GM18502 (cell line): ENCODE measurements around the gene SRCAP.

Source experiments
- ATAC-seq: cut with Tn5 transposase; IDR thresholded peaks from one replicate; pipeline ENCODE4 v1.9.1; 2021; ENCODE audit warnings: mild to moderate bottlenecking; ENCODE audit not compliant: unreplicated experiment, poor library complexity

The SRCAP gene

DNA sequence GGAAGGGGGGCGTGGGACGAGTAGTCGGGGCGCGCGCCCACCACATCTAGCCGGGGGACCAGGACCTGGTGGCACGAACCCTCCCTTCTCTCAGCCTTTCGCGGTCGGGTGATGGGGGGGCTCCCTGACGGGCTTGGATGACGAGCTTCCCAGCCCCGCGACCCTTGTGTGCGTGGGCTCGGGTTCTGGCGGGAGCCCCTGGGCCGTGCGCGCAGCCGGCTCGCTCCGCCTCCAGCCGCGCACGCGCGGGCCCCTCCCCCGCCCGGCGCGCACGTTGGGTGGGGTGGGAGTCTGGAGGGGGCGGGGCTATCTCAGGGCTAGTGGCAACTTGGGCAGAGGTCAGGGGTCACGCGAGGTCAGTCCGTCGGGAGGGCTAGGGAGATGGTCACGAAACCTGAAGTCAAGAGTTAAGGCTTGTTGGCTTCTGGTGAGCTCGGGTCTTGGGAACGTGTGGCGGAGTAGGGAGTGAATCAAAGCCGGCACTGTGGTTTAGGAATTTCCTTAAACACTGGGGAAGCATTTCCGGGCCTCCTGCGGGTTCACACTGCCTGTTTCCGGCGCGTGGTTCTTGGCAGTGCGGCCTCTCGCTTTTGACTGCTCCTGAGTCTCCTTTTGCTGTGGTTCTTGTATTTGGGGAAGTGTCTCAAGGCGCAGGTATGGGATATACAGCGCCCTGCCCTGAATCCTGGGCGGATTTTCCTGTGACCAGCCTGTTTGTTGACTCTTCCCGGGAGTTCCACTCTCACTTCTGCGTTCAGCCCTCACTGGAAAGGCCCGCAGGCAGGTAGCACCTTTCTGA is at the start of gene SRCAP:
SRCAP (plus strand) TSS at position 356 of the 799 bp plus-strand sequence. CDS start 1,654 bp downstream, outside the sequence.
- ATAC-seq, result peak; percentile 34

DNA sequence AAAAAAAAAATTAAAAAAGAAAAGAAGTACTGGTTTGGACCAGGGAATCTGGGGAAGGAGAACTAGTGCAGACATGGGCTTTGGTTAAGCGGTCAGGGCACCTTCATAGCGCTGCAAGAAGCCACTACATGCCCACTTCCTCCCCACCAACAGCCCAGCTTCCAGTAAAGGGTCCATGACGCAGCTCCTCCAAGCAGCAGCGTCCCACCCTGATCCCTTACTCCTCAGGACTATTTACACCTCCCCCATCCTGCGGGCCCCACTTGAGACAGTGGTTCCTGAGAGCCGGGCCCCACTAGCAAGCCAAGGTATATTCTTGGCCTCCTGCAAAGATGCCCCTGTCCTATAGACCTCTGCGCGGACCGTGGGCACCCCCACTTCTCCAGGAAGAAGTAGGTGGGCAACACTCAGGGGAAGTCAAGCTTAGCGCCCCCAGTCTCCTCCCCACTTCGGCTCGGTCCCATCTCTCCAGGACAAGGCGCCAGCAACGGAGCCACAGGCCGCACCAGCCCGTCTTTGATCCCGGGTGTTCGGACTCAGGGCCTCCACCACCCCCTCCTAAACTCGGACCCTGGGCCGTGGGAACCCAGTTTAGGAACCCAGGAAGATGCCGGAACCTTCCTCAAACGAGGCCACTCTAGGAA is 49.1 kb upstream of the SRCAP start:
- ATAC-seq, result no peak

- peak; percentile 71 for ATAC-seq
Measured at GRCh38 chr16:30650369-30651123, 48.4 kb upstream of the SRCAP start, which contains the start of gene PRR14. Gene PRR14 (plus strand): TSS chr16:30650960. CDS start chr16:30651646, 686 bp downstream.

- peak; percentile 56 for ATAC-seq
Measured at GRCh38 chr16:30651124-30652004, 47.6 kb upstream of the SRCAP start.

- ATAC-seq, result no peak
Measured at GRCh38 chr16:30652005-30652296, 47.0 kb upstream of the SRCAP start.

GRCh38 chr16:30652718-30653117 is 46.3 kb upstream of the SRCAP start:
- no peak for ATAC-seq

DNA sequence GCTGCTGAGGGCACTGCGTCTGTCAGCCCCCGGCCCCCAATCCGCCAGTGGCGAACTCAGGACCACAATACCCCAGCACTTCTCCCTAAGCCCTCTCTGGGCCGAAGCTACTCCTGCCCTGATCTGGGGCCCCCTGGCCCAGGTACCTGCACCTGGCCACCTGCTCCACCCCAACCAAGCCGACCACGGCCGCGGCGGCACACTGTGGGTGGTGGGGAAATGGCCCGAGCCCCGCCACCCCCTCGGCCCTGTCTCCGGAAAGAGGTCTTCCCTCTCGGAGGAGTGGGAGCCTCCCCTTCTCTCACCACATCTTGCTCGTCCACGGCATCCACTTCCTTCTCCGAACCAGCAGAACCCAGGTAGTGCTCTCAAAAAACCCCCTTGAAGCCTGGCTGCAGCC is 44.1 kb upstream of the SRCAP start:
- ATAC-seq, result no peak

- ATAC-seq, result no peak
Measured at GRCh38 chr16:30655815-30656347, 43.1 kb upstream of the SRCAP start.

- ATAC-seq, result no peak
Measured at GRCh38 chr16:30656388-30656787, 42.6 kb upstream of the SRCAP start.

DNA sequence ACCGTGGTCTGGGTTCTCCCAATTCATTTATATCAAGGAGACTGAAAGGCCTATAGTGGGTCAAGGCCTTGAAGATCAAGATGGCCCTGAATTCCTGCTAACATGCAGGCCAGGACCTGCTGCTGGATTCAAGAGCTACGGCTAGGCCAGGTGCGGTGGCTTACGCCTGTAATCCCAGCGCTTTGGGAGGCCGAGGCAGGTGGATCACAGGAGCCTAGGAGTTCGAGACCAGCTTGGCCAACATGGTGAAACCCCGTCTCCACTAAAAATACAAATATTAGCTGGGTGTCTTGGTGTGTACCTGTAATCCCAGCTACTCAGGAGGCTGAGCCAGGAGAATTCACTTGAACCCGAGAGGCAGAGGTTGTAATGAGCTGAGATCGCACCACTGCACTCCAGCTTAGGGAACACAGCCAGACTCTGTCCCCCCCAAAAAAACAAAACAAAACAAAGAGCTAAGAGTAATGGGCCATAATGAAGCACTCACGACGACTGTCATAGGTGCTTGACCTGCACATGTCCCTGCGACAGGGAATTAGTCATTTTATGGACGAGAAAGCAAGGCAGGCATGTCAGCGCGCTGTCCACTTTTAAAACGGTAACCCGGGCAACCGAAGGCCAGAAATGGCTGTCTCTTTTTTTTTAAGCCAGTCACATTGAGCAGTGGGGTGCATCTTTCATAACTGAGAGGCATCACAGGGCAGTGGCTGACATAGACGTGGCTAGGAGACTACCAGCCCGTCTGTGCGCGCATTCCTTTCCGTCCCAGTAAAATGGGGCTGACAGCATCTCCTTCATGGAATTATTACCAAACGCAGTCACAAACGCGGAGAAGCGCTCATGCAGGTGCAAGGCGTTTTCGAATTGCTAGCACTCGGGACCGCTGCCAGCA is 41.8 kb upstream of the SRCAP start:
- no peak for ATAC-seq

DNA sequence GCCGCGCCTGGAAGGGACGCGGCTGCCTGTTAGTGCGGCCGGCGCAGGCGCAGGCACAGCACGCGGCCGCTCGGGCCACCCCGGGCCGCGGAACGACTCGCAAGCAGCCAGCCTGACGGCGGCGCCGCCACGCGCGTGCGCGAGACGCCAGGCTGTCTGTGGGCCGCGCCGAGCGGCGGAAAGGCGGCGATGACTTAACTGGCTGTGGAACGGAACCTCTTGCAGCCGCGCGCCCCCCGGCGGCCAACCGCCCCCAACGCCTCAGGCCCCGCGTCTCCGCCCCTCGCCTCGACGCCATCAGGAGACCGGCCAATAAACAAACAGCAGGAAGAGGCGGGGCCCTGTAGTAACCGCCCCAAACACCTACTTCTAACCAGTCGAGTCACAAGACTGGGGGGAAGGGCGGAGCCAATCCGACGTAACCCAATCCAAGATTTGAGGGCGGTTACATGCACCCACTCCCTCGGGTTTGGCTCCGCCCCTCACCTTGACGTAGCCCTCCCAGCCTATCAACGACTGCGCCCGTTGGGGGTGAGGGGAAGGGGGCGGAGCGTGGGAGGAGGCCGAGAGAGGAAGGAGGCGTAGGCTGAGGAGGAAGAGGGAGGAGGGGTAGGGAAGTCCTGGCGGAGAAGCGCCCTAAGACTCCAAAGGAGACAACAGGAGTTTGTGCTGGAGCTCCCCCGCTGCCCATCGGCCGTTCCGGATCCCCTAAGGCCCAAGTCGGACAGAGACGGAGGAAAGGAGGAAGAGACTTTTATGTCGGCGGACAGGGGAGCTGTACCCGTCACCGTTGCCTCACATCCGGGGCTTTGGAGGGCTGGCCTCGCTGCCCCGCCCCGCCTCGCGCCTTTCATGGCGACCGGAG is 40.9 kb upstream of the SRCAP start, which contains the start of gene FBRS:
FBRS (plus strand) TSS at position 566 of the 865 bp plus-strand sequence. CDS start 1,088 bp downstream, outside the sequence.
- ATAC-seq, result peak; percentile 69

GRCh38 chr16:30658731-30659506 is 40.1 kb upstream of the SRCAP start:
- peak; percentile 30 for ATAC-seq

- ATAC-seq, result no peak
Measured at GRCh38 chr16:30659507-30660423, 39.2 kb upstream of the SRCAP start.

DNA sequence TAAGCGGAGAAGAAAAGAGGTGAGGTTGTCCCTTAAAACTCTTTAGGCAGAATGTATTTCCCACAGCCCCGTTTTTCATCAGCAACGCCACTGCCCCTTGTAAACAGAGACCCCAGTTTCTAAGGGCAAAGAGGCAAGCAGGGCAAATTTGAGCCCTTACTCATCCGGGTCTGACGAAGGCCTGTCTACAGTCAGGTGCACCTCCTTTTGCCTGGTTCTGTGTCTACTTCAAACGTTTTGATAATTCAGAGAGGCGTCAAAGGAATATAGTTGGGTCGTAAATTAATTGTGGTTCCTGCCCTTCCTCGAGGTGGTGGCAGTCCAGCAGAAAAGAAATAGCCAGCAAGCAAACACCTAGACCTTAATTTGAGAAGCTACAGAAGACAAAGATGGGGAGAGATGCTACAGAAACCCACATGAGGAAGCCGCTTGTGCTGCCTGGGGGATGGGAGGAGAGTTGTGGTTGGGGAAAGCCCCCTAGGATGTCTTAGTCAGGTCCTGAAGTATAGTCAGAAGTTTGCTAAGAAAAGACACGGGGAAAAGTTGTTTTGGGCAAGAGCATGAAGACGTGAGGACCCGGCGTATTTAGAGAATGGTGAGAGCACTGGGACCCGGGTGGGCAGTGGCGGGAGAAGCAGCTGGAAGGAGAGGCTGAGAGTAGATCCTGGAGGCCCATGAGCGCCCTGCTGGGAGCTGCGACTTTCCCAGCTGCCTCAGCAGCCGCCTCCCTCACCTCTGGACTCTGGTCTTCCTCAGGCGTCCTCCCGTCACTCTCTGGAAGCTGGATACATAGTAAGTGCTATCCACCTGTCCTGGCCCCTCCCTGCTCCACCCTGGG is 38.3 kb upstream of the SRCAP start:
- ATAC-seq, result no peak

DNA sequence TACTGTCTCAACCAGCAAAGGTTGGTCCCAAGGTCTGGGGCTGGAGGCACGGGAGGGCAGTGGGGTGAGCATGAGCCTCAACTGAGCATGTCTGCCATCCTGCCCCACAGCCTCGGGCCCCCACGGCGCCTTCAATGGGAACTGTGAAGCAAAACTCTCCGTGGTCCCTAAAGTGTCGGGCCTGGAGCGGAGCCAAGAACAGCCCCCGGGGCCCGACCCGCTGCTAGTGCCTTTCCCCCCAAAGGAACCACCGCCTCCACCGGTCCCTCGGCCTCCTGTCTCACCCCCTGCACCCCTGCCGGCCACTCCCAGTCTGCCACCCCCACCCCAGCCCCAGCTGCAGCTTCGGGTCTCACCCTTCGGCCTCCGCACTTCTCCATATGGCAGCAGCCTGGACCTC is 36.5 kb upstream of the SRCAP start:
- no peak for ATAC-seq
